ENCODE data around the gene RPN2. TPM values are rescaled to one million over a fixed set of nuclear protein-coding genes. Genes with fewer than 3 reads are reported as not detected.

RPN2 gene
- polyA plus RNA-seq, 1 donor (not counting 4 experiments of a cell fraction or from before 2014, with no cell fraction given): 220 TPM

GRCh38 chr20:37260923-37261322 lies 81.8 kb downstream of the RPN2 start:
- DNase-seq (ENCODE audit: low read depth, low spot score) (no peak), FAIRE-seq (no peak)
- no peaks in the 10 kb centered on the region for H3K36me3 ChIP-seq (ENCODE audit: control insufficient read depth in 2 of 2, extremely low read depth in 1 of 2, insufficient read depth in 2 of 2, low read length in 2 of 2)
- dilution Hi-C loops (cut with MboI; ENCODE audit: extremely low pct_ligation_motif_present, low sequenced_read_pairs): loop anchor here (25.0 kb wide), 1 partner anchor 226 kb away; no protein-coding TSS in a partner anchor
- H4K20me1 ChIP-seq (ENCODE audit: control insufficient read depth, extremely low read depth, insufficient read depth, low read length): no peaks in the 10 kb centered on the region
- H3K27me3 ChIP-seq (ENCODE audit: control insufficient read depth, extremely low read depth, insufficient read depth, low read length): peaks cover 44% of the 10 kb centered on the region
- no peaks in the 10 kb centered on the region for H3K9me3 ChIP-seq (ENCODE audit: control insufficient read depth, low read depth, low read length)
- TF ChIP-seq EZH2 (IDR thresholded peaks at IDR 0.05; ENCODE audit: low read length) (no peak), CTCF (optimal IDR thresholded peaks at IDR 0.05 in 1 of 3, IDR thresholded peaks at IDR 0.05 in 1 of 3, conservative IDR thresholded peaks at IDR 0.05 in 1 of 3; ENCODE audit: extremely low read depth in 1 of 3, insufficient read depth in 2 of 3, low read length in 3 of 3) (no peak)
- no peaks in the 10 kb centered on the region for H3K79me2 ChIP-seq (ENCODE audit: control insufficient read depth, insufficient read depth, low read length)
- H3K9me1 ChIP-seq (ENCODE audit: control insufficient read depth, extremely low read depth, insufficient read depth, low read length): no peaks in the 10 kb centered on the region
- H3K4me2 ChIP-seq (ENCODE audit: control insufficient read depth, extremely low read depth, insufficient read depth, low read depth, low read length): no peak overlapping the region
- no peak overlapping the region for H3K9ac ChIP-seq (ENCODE audit: control insufficient read depth, extremely low read depth, insufficient read depth, low read length)
- no peaks in the 10 kb centered on the region for H3K4me1 ChIP-seq (ENCODE audit: control insufficient read depth, extremely low read depth, insufficient read depth, low read length)
- H3K4me3 ChIP-seq (ENCODE audit: control insufficient read depth in 2 of 3, extremely low read depth in 1 of 3, insufficient read depth in 2 of 3, low read depth in 1 of 3, low read length in 3 of 3): no peak overlapping the region
- H3K27ac ChIP-seq (ENCODE audit: control insufficient read depth, insufficient read depth, low read length): no peak overlapping the region
- no peak overlapping the region for H2AFZ ChIP-seq (ENCODE audit: control insufficient read depth, low read length)

DNA sequence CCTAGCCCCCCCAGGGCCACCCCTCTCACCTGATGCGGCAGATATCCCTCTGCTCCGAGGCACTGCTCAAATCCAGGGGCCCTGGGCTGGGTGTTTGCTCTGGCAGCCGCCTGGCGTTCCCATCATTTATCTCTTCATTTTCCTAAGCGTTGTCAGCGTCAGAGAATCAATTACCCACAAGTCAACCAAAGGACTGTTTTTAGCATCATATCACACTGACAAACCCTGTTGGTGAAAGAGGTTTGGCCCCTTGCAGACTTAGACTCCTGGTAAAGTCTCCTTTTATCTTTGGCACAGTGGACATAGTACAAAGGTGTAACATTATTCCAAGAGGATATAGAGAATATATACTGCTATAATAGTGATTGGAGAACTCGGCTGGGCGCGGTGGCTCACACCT lies 82.6 kb downstream of the RPN2 start, which contains the start of gene GHRH:
Gene GHRH, minus strand, starts transcription at position 101 of the 400 bp plus-strand sequence. CDS start 4,925 bp downstream, outside the sequence.
- Histone ChIP-seq H3K79me2 (ENCODE audit: control insufficient read depth, insufficient read depth, low read length) (no peaks in the 10 kb centered on the region), H3K9me1 (ENCODE audit: control insufficient read depth, extremely low read depth, insufficient read depth, low read length) (no peaks in the 10 kb centered on the region), H3K4me3 (ENCODE audit: control insufficient read depth in 2 of 3, extremely low read depth in 1 of 3, insufficient read depth in 2 of 3, low read depth in 1 of 3, low read length in 3 of 3) (no peak within 1 kb of the TSS), H2AFZ (ENCODE audit: control insufficient read depth, low read length) (no peak within 1 kb of the TSS), H4K20me1 (ENCODE audit: control insufficient read depth, extremely low read depth, insufficient read depth, low read length) (no peaks in the 10 kb centered on the region), H3K4me1 (ENCODE audit: control insufficient read depth, extremely low read depth, insufficient read depth, low read length) (peaks cover under 1% of the 10 kb centered on the region), H3K27ac (ENCODE audit: control insufficient read depth, insufficient read depth, low read length) (no peak within 1 kb of the TSS), H3K4me2 (ENCODE audit: control insufficient read depth, extremely low read depth, insufficient read depth, low read depth, low read length) (no peak within 1 kb of the TSS), H3K9ac (ENCODE audit: control insufficient read depth, extremely low read depth, insufficient read depth, low read length) (no peak within 1 kb of the TSS), H3K9me3 (ENCODE audit: control insufficient read depth, low read depth, low read length) (no peaks in the 10 kb centered on the region), H3K36me3 (ENCODE audit: control insufficient read depth in 2 of 2, extremely low read depth in 1 of 2, insufficient read depth in 2 of 2, low read length in 2 of 2) (no peaks in the 10 kb centered on the region), H3K27me3 (ENCODE audit: control insufficient read depth, extremely low read depth, insufficient read depth, low read length) (peaks cover 38% of the 10 kb centered on the region)
- DNase-seq (ENCODE audit: low read depth, low spot score): no peak
- TF ChIP-seq EZH2 (IDR thresholded peaks at IDR 0.05; ENCODE audit: low read length) (no peak), CTCF (optimal IDR thresholded peaks at IDR 0.05 in 1 of 3, IDR thresholded peaks at IDR 0.05 in 1 of 3, conservative IDR thresholded peaks at IDR 0.05 in 1 of 3; ENCODE audit: extremely low read depth in 1 of 3, insufficient read depth in 2 of 3, low read length in 3 of 3) (no peak)
- FAIRE-seq: no peak
- dilution Hi-C loops (cut with MboI; ENCODE audit: extremely low pct_ligation_motif_present, low sequenced_read_pairs): loop anchor here (25.0 kb wide), 1 partner anchor 226 kb away; no protein-coding TSS in a partner anchor

Data from keratinocyte (primary cell).